ENCODE measurements around the gene ATP6V0D1.
A peak's percentile ranks its signal among the peaks of the same experiment; 100 is the strongest.

The ATP6V0D1 gene

DNA sequence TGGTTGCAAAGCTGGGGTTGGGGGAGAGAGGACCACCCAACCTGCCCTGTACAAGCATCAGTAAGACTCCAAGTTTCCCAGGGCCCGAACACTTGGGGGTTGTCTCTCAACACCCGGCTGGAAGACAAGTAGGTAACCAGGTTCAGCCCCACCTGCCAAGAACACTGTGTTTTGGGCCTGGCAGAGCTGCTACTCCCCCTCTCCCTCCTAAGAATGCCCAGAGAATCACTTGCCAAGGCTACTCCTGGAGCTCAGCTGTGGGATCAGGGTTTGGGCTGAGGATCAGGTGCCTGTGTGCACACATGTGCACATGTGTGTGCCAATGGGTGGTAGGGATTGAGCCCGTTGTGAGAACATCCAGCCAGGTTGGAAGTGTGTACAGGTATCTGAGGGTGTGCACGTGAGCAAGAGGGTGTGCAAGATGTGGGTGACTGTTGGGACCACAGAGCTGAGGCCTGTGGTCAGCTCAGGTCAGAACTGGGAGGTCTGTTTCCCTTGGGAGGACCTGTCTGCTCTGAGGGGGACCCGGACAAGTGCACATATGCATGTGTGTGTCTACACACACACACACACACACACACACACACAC is 47.7 kb downstream of the ATP6V0D1 start:
- DNase-seq (ENCODE audit: extremely low read depth, low read depth): no peak
- H3K4me3 ChIP-seq (replicated peaks; ENCODE audit: low read depth, low read length): no peak overlapping the region
- TF ChIP-seq, protein P1, sequence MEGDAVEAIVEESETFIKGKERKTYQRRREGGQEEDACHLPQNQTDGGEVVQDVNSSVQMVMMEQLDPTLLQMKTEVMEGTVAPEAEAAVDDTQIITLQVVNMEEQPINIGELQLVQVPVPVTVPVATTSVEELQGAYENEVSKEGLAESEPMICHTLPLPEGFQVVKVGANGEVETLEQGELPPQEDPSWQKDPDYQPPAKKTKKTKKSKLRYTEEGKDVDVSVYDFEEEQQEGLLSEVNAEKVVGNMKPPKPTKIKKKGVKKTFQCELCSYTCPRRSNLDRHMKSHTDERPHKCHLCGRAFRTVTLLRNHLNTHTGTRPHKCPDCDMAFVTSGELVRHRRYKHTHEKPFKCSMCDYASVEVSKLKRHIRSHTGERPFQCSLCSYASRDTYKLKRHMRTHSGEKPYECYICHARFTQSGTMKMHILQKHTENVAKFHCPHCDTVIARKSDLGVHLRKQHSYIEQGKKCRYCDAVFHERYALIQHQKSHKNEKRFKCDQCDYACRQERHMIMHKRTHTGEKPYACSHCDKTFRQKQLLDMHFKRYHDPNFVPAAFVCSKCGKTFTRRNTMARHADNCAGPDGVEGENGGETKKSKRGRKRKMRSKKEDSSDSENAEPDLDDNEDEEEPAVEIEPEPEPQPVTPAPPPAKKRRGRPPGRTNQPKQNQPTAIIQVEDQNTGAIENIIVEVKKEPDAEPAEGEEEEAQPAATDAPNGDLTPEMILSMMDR (IDR thresholded peaks at IDR 0.05; ENCODE audit: low read depth, low read length, missing control alignments): no peak

DNA sequence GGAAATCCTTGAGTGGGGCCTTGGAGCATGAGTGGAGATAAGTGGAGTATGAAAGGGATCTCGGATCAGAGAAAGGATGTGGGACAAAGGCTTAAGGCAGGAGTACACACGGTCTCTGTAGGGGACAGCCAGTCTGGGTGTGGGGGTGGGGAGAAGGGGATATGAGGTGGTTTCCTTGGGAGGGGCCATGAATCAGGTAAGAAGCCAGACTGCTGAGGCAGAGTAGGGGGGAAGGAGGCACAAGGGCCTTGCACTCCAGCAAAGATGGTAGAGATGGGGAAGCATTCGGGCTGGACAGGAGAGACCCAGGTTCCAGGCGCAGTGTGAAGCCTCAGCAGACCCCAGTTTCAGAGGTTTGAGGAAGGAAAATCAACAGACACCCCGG is 48.5 kb downstream of the ATP6V0D1 start:
- H3K4me3 ChIP-seq (replicated peaks; ENCODE audit: low read depth, low read length): no peak overlapping the region
- TF ChIP-seq, protein P1 (IDR thresholded peaks at IDR 0.05; ENCODE audit: low read depth, low read length, missing control alignments): no peak

DNA sequence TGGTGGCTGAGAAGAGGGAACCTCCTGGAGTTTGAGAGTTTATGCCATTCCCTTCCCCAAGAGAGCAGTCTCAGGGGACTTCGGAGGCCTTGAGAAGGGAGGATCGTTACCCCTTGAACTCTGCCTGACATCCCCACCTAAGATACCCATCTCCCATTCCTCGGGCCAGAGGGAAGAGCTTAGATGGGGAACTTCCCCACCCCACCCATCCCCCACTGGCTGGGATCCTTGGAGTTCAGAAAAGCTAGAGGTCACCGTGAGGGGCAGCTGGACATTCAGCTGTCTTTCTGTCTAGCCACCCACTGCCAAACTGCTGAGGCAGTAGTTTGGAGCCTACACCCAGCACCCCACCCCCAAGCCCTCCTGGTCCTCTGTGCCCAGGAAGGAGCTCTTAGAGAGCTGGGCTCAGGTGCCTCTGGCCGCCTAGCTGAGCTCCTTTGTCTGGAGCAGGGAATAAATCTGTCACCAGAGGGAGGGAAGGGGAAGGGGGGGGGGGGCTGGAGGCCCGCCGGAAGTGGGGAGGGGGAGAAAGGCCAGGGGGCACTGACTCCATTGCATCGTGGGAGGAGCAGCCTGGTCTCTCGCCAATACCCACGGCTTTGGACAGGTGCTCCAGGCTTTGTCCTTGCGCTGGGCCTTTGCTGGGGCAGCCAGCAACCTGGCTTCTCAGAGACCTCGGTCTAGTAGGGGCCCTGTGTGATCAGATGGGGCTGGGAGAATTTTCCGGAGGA is 49.0 kb downstream of the ATP6V0D1 start:
- TF ChIP-seq, protein P1 (IDR thresholded peaks at IDR 0.05; ENCODE audit: low read depth, low read length, missing control alignments): no peak
- H3K4me3 ChIP-seq (replicated peaks; ENCODE audit: low read depth, low read length): no peak overlapping the region
- no peak for DNase-seq (ENCODE audit: extremely low read depth, low read depth)

More for the DNA sequence above, 48.5 kb downstream of the ATP6V0D1 start:
- no peak for DNase-seq (ENCODE audit: extremely low read depth, low read depth)

DNA sequence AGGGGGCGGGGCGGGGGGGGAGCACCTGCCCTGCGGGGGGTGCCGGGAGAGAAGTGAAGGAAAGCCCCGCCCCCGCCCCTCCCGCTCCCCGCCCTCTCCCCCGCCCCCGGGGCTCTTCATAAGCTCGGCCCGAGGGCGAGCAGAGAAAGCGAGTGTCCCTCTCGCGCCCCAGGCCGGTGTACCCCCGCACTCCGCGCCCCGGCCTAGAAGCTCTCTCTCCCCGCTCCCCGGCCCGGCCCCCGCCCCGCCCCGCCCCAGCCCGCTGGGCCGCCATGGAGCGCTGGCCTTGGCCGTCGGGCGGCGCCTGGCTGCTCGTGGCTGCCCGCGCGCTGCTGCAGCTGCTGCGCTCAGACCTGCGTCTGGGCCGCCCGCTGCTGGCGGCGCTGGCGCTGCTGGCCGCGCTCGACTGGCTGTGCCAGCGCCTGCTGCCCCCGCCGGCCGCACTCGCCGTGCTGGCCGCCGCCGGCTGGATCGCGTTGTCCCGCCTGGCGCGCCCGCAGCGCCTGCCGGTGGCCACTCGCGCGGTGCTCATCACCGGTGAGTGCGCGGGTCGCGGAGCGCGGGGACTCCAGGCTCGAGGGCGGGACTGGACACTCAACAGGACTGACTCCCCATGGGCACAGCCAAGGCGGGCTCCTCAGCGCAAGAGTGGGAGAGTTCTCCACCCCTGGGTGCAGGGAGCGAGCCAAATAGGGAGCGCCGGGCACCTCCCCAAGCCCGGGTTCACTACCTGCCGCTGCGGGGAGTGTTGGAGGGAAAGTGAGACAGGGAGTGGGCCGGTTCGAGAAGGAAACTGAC is 49.8 kb downstream of the ATP6V0D1 start, which contains the start of gene HSD11B2:
Gene HSD11B2 (plus strand): TSS at position 145 of the 798 bp plus-strand sequence. CDS start 128 bp downstream, at position 273.
- DNase-seq (ENCODE audit: extremely low read depth, low read depth): no peak
- peak within 1 kb of the TSS; percentile 36 for H3K4me3 ChIP-seq (replicated peaks; ENCODE audit: low read depth, low read length)
- TF ChIP-seq, protein P1 (IDR thresholded peaks at IDR 0.05; ENCODE audit: low read depth, low read length, missing control alignments): no peak

DNA sequence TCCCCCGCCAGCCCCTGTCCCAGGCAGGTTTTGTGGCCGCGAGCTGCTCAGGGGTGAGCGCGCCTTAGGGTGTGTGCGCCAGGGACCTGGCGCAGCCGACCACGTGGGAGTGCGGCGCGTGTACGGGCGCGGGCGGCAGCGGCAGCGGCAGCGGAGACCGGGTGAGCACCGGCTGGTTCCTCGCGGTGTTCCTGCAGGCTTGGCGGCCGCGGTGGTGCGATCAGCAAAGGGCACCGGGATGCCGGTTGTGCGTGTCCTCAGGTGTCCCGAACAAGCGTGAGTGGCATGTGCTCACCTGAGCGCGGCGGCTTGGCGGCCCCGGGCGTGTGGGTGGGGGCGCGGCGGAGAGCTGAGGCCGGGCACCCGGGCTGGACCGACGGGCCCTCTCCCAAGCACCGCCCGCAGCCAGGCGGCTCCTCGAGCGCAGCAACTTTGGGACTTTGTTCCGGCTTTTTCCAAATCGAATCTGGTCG is 50.4 kb downstream of the ATP6V0D1 start:
- H3K4me3 ChIP-seq (replicated peaks; ENCODE audit: low read depth, low read length): peak overlapping the region; percentile 36
- no peak for DNase-seq (ENCODE audit: extremely low read depth, low read depth)
- TF ChIP-seq, protein P1 (IDR thresholded peaks at IDR 0.05; ENCODE audit: low read depth, low read length, missing control alignments): no peak

DNA sequence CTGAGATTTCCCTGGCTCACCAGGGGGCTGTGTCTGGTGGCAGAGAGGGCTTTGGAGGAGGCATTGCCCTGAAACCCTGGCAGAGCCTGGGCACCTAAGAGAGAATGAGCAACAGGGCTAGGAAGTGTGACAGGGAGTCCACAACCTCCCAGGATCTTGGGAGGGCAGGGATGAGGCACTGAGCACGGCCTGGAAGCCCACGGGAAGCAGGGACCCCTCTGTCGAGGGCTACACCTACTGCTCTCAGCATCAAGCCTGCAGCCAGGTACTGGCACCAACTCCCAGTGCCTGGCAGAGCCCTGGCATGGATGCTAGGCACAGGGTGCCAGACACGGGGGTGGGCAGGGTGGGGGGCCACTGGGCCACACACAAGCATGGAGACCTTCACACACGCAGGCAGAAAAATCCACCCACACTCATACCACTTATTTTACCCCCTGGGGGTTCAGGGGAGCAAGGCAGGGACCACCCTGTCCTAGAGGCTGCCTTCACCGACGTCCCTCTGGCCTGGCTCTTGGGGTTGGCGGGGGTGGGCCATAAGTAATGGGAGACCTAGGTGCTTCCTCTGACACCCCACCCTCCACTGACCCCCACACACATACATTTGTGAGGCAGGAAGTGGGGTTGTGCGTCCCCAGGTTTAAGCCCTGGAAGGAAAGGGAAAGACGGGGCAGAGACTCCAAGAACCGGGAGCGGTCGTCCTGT is 51.0 kb downstream of the ATP6V0D1 start:
- no peak for DNase-seq (ENCODE audit: extremely low read depth, low read depth)
- peak overlapping the region; percentile 36 for H3K4me3 ChIP-seq (replicated peaks; ENCODE audit: low read depth, low read length)
- TF ChIP-seq, protein P1 (IDR thresholded peaks at IDR 0.05; ENCODE audit: low read depth, low read length, missing control alignments): no peak
